ENCODE data around the gene TRPV6.

DNA sequence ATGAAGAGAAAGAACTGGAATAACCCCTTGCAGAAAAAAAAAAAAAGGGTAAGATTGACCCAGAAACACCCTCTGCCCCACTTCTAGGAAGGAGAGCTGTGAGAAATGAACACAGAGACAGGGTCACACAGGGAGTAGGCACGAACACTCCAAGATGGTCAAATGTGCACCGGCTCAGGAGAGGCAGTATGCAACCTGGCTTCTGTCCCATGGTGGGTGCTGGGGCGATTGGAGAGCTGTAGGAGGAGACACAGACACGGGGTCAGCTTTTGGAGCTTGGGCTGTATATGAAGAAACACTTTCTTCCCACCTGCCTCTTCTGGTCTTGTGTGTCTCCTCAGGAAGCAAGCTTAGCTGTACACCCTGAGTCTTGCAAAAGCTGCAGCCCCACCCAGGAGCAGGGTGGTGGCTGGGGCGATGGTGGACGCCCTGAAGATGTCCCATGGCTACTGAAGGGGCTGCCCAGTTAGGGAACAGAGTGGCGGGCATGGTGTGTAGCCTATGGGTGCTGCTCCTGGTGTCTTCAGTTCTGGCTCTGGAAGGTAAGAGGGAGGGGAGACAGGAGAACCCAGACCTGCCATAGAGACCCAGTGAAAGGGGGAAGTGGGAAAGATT is 22.7 kb downstream of the TRPV6 start:
- TF ChIP-seq, protein P1, sequence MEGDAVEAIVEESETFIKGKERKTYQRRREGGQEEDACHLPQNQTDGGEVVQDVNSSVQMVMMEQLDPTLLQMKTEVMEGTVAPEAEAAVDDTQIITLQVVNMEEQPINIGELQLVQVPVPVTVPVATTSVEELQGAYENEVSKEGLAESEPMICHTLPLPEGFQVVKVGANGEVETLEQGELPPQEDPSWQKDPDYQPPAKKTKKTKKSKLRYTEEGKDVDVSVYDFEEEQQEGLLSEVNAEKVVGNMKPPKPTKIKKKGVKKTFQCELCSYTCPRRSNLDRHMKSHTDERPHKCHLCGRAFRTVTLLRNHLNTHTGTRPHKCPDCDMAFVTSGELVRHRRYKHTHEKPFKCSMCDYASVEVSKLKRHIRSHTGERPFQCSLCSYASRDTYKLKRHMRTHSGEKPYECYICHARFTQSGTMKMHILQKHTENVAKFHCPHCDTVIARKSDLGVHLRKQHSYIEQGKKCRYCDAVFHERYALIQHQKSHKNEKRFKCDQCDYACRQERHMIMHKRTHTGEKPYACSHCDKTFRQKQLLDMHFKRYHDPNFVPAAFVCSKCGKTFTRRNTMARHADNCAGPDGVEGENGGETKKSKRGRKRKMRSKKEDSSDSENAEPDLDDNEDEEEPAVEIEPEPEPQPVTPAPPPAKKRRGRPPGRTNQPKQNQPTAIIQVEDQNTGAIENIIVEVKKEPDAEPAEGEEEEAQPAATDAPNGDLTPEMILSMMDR (IDR thresholded peaks at IDR 0.05; ENCODE audit: insufficient read depth, low read length, poor library complexity, severe bottlenecking), result no peak
- no peak for TF ChIP-seq EZH2phosphoT487 (conservative IDR thresholded peaks at IDR 0.05; ENCODE audit: low read length)
